Measurements from ENCODE around the gene ZBP1. TPM values are rescaled to one million over a fixed set of nuclear protein-coding genes. Genes with fewer than 3 reads are reported as not detected.

ZBP1 gene
- total RNA-seq, 1 donor from 2014 or later, result not detected

- peak; percentile 72 for DNase-seq (ENCODE audit: extremely low spot score, unreplicated experiment)
- H3K27me3 Mint-ChIP-seq, result peaks cover 10% of the 10 kb centered on the region
- no peaks in the 10 kb centered on the region for H3K36me3 Mint-ChIP-seq
- no peak overlapping the region for H3K27ac Mint-ChIP-seq
- TF ChIP-seq CTCF (conservative IDR thresholded peaks at IDR 0.05), result peak; percentile 74
- peaks cover 13% of the 10 kb centered on the region for H3K4me1 Mint-ChIP-seq (ENCODE audit: unreplicated experiment)
- peaks cover 6% of the 10 kb centered on the region for H3K9me3 Mint-ChIP-seq
- no peak overlapping the region for H3K4me3 Mint-ChIP-seq
Measured at GRCh38 chr20:57622579-57623381, 2.6 kb upstream of the ZBP1 start.

- TF ChIP-seq CTCF (conservative IDR thresholded peaks at IDR 0.05), result no peak
- Mint-ChIP-seq H3K27ac (no peak overlapping the region), H3K9me3 (peaks cover 6% of the 10 kb centered on the region), H3K27me3 (peaks cover 12% of the 10 kb centered on the region), H3K4me1 (ENCODE audit: unreplicated experiment) (peaks cover 13% of the 10 kb centered on the region), H3K36me3 (no peaks in the 10 kb centered on the region), H3K4me3 (no peak overlapping the region)
- DNase-seq (ENCODE audit: extremely low spot score, unreplicated experiment), result no peak
Measured at GRCh38 chr20:57622201-57622570, 2.0 kb upstream of the ZBP1 start.

- Mint-ChIP-seq H3K9me3 (peaks cover 6% of the 10 kb centered on the region), H3K27me3 (peaks cover 14% of the 10 kb centered on the region)
Measured at GRCh38 chr20:57621421-57622200, 1.4 kb upstream of the ZBP1 start.

GRCh38 chr20:57620999-57621398 is 773 bp upstream of the ZBP1 start:
- Mint-ChIP-seq H3K4me3 (no peak overlapping the region), H3K36me3 (no peaks in the 10 kb centered on the region)

More at GRCh38 chr20:57621421-57622200, 1.4 kb upstream of the ZBP1 start:
- Mint-ChIP-seq H3K36me3 (no peaks in the 10 kb centered on the region), H3K4me3 (no peak overlapping the region), H3K4me1 (ENCODE audit: unreplicated experiment) (peaks cover 13% of the 10 kb centered on the region), H3K27ac (no peak overlapping the region)
- DNase-seq (ENCODE audit: extremely low spot score, unreplicated experiment), result peak; percentile 61
- no peak for TF ChIP-seq CTCF (conservative IDR thresholded peaks at IDR 0.05)

More at GRCh38 chr20:57620999-57621398, 773 bp upstream of the ZBP1 start:
- no peak overlapping the region for H3K27ac Mint-ChIP-seq
- H3K27me3 Mint-ChIP-seq, result peaks cover 14% of the 10 kb centered on the region
- peak; percentile 51 for DNase-seq (ENCODE audit: extremely low spot score, unreplicated experiment)
- no peak for TF ChIP-seq CTCF (conservative IDR thresholded peaks at IDR 0.05)
- H3K4me1 Mint-ChIP-seq (ENCODE audit: unreplicated experiment), result peaks cover 13% of the 10 kb centered on the region
- peaks cover 6% of the 10 kb centered on the region for H3K9me3 Mint-ChIP-seq

Measured in type B pancreatic cell (in vitro differentiated cells).